Upper lobe of left lung (tissue), 6 donors: ENCODE results near the gene CORO7. TPM values are rescaled to one million over a fixed set of nuclear protein-coding genes. Genes with fewer than 3 reads are reported as not detected.
"Not testable (repeated sequence)": the region's sequence is repeated elsewhere in the genome, so short reads cannot be mapped to it uniquely, and the experiment has no call there.

Source experiments
- ATAC-seq, 2 donors: fragments of 200-7000 bp; cut with Tn5 transposase; one replicate each; pipeline ENCODE4 v1.9.1; 2022; ENCODE audit warnings: mild to moderate bottlenecking in 2 of 2, moderate library complexity in 2 of 2; ENCODE audit not compliant: low FRiP score in 2 of 2
- DNase-seq, 2 donors: peaks; one replicate each; pipeline ENCODE4 v3.0.0-alpha.2; 2019 to 2020
- H3K27ac ChIP-seq, 4 donors: fragments of 200-600 bp; sonication (generic); one replicate each; pipeline ENCODE4 v1.5.1; 2016 to 2019
- H3K27me3 ChIP-seq, 4 donors: fragments of 200-600 bp; sonication (generic); one replicate each; pipeline ENCODE4 v1.5.1; 2017 to 2019
- H3K36me3 ChIP-seq, 4 donors: fragments of 200-600 bp; sonication (generic); one replicate each; pipeline ENCODE4 v1.5.1; 2016 to 2019
- H3K4me1 ChIP-seq, 4 donors: fragments of 200-600 bp; sonication (generic); one replicate each; pipeline ENCODE4 v1.5.1; 2018 to 2019
- H3K4me3 ChIP-seq, 4 donors: fragments of 200-600 bp; sonication (generic); one replicate each; pipeline ENCODE4 v1.5.1; 2017 to 2019; ENCODE audit warnings: mild to moderate bottlenecking in 2 of 4, moderate library complexity in 1 of 4
- H3K9me3 ChIP-seq, 4 donors: fragments of 200-600 bp; sonication (generic); one replicate each; pipeline ENCODE4 v1.5.1; 2018 to 2019
- CTCF ChIP-seq, 6 experiments: fragments of 450-650 bp in 4 of 6; fragments of 200-600 bp in 2 of 6; sonication (generic) in 2 of 6; IDR thresholded peaks; one replicate each; pipeline ENCODE4 v1.5.1; 2016 to 2019; ENCODE audit warnings: antibody characterized with exemption in 6 of 6
- EP300 ChIP-seq, 4 donors: sonication (generic); formaldehyde crosslinking; IDR thresholded peaks; one replicate each; pipeline ENCODE4 v1.5.1; 2017; ENCODE audit warnings: antibody characterized with exemption in 4 of 4, control low read depth in 2 of 4
- POLR2A ChIP-seq, 4 donors: fragments of 450-650 bp; IDR thresholded peaks; one replicate each; pipeline ENCODE4 v1.5.1; 2016 to 2017; ENCODE audit warnings: antibody characterized with exemption in 4 of 4, mild to moderate bottlenecking in 2 of 4
- POLR2AphosphoS5 ChIP-seq, 2 donors: sonication (generic); formaldehyde crosslinking; IDR thresholded peaks; one replicate each; pipeline ENCODE4 v1.5.1; 2017; ENCODE audit warnings: antibody characterized with exemption in 2 of 2
- WGBS, 2 donors: methylation state at CpG; one replicate each; pipeline ENCODE4 v1.1.5; 2017 to 2018; 5-methylcytosine and 5-hydroxymethylcytosine counted together
- total RNA-seq, 6 donors: library from RNA; depleted of rRNA in 4 of 6; stranded (reverse); fragments of >200 nt in 4 of 6; gene quantifications; one replicate each; pipeline versions ENCODE4 v1.1.0 to v1.2.1, GENCODE V29; 2016 to 2021
- donor health status: DM: no; HTN: no; CAD: no; lungs with moderate emphysema.
- donor health status: DM: no; HTN: yes; CAD: no; lungs with severe emphysema.

CORO7 gene
- total RNA-seq, 6 donors from 2014 or later, result 42.9 to 235 (median 69.0) TPM

- peak overlapping the region; percentile 65 to 82 (median 76) for H3K27ac ChIP-seq
- peaks cover 57 to 76% (median 69%) of the 10 kb centered on the region in 4 donors for H3K4me1 ChIP-seq
These were observed 68.5 kb downstream of the CORO7 start for GRCh38 chr16:4347765-4348509.

GRCh38 chr16:4347010-4347409, 69.4 kb downstream of the CORO7 start:
- no peaks in the 10 kb centered on the region for H3K36me3 ChIP-seq
- peak in 1 of 2 donors; percentile 83 for DNase-seq
- WGBS, 2 donors, result 52 to 54% methylated on average over 8 of the region's 8 CpGs
- H3K4me3 ChIP-seq, result no peak overlapping the region
- peaks cover 59 to 85% (median 72%) of the 10 kb centered on the region in 4 donors for H3K4me1 ChIP-seq
- TF ChIP-seq EP300 (IDR thresholded peaks at IDR 0.05) (no peak), POLR2AphosphoS5 (IDR thresholded peaks at IDR 0.05) (peak; percentile 20 to 50)
- H3K9me3 ChIP-seq, result no peaks in the 10 kb centered on the region
- no peaks in the 10 kb centered on the region for H3K27me3 ChIP-seq
- ATAC-seq, result peak in 1 of 2 donors; percentile 54
- H3K27ac ChIP-seq, result peak overlapping the region; percentile 65 to 82 (median 76)

More at GRCh38 chr16:4347765-4348509, 68.5 kb downstream of the CORO7 start:
- H3K36me3 ChIP-seq, result no peaks in the 10 kb centered on the region
- TF ChIP-seq POLR2A (IDR thresholded peaks at IDR 0.05) (no peak), POLR2AphosphoS5 (IDR thresholded peaks at IDR 0.05) (no peak)
- no peak overlapping the region for H3K4me3 ChIP-seq
- DNase-seq, result peak in 1 of 2 donors; percentile 76
- 71 to 79% methylated on average over 15 to 17 of the region's 17 CpGs for WGBS, 2 donors
- ATAC-seq, result peak in 1 of 2 donors; percentile 64
- no peaks in the 10 kb centered on the region for H3K9me3 ChIP-seq
- H3K27me3 ChIP-seq, result no peaks in the 10 kb centered on the region

DNA sequence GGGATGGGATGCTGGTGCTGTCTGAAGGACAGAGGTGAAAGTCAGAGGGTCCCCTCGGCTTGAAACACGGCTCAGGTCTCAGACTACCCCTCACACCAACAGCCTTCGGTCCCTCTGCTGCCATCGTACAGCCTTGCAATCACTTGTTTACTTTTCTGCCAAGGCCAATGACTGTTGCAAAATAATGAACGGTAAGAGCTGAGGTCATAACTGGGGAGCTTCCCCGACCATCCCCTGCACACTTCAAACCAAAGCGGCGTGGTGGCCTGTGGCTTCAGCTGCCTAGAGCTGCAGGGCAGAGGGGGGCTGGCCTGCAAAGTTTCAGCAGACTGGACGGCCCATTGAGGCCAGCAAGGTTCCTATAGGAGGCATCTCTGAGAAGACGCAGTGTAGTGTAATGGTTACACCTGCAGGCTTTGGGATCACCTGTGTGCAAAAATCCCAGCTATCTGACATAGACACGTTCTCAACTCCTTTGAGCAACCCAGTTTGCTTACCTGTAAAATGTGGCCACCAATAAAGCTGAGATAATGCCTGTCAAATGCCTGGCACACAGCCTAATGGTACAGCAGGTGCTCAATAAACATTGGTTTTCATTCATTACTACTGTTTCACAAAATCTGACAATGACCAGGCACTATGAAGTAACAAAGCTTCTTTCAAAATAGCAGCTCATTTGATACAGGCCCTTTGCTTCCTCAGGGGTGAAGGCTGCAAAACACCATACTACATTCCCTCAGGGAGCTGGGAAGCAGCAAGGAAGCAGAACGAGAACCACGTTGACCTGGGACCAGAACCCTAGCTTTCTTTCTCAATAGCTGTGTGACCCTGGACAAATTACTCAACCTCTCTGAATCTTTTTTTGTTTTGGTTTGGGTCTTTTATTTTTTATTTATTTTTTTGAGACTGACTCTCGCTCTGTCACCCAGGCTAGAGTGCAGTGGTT, 70.3 kb downstream of the CORO7 start:
- H3K4me3 ChIP-seq, result no peak overlapping the region
- H3K36me3 ChIP-seq, result peaks cover 0 to 3% (median 2%) of the 10 kb centered on the region in 4 donors
- ATAC-seq, result peak; percentile 24 to 28
- no peaks in the 10 kb centered on the region for H3K27me3 ChIP-seq
- DNase-seq, result peak in 1 of 2 donors; percentile 70
- no peaks in the 10 kb centered on the region for H3K9me3 ChIP-seq
- TF ChIP-seq CTCF (IDR thresholded peaks at IDR 0.05) (no peak), POLR2AphosphoS5 (IDR thresholded peaks at IDR 0.05) (peak in 1 of 2 donors; percentile 45), POLR2A (IDR thresholded peaks at IDR 0.05) (no peak), EP300 (IDR thresholded peaks at IDR 0.05) (no peak)
- 55 to 59% methylated on average over 13 to 14 of the region's 14 CpGs for WGBS, 2 donors
- H3K4me1 ChIP-seq, result peaks cover 58 to 85% (median 68%) of the 10 kb centered on the region in 4 donors
- peak overlapping the region; percentile 65 to 82 (median 76) for H3K27ac ChIP-seq

GRCh38 chr16:4344983-4345835, 71.2 kb downstream of the CORO7 start:
- ATAC-seq, result no peak

DNA sequence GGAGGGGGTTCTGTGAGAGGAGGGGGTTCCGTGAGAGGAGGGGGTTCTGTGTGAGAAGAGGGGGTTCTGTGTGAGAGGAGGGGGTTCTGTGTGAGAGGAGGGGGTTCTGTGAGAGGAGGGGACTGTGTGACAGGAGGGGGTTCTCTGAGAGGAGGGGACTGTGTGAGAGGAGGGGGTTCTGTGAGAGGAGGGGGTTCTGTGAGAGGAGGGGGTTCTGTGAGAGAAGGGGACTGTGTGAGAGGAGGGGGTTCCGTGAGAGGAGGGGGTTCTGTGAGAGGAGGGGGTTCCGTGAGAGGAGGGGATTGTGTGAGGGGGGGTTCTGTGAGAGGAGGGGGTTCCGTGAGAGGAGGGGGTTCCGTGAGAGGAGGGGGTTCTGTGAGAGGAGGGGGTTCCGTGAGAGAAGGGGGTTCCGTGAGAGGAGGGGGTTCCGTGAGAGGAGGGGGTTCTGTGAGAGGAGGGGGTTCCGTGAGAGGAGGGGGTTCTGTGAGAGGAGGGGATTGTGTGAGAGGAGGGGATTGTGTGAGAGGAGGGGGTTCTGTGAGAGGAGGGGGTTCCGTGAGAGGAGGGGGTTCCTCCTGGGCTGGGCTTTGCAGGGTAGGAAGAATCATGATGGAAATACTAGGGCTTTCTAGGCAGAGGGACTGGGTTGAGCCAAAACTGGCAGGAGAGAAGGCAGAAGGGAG, 72.0 kb downstream of the CORO7 start:
- WGBS, 2 donors, result 53 to 74% methylated on average over 3 to 4 of the region's 10 CpGs
- DNase-seq, ATAC-seq, H3K9me3 ChIP-seq, H3K27me3 ChIP-seq, H3K4me3 ChIP-seq: not testable (repeated sequence)
- Histone ChIP-seq H3K36me3 (peaks cover 2 to 17% (median 10%) of the 10 kb centered on the region in 4 donors), H3K4me1 (peaks cover 61 to 89% (median 72%) of the 10 kb centered on the region in 4 donors), H3K27ac (peak overlapping the region; percentile 65 to 82 (median 76))

More at GRCh38 chr16:4344983-4345835, 71.2 kb downstream of the CORO7 start:
- WGBS, 2 donors, result 68 to 80% methylated on average over 22 to 26 of the region's 26 CpGs
- Histone ChIP-seq H3K4me3 (no peak overlapping the region), H3K27me3 (no peaks in the 10 kb centered on the region), H3K9me3 (no peaks in the 10 kb centered on the region), H3K36me3 (peaks cover 2 to 12% (median 9%) of the 10 kb centered on the region in 4 donors), H3K4me1 (peaks cover 62 to 89% (median 71%) of the 10 kb centered on the region in 4 donors), H3K27ac (peak overlapping the region; percentile 65 to 82 (median 76))
- no peak for TF ChIP-seq EP300 (IDR thresholded peaks at IDR 0.05)
- no peak for TF ChIP-seq POLR2A (IDR thresholded peaks at IDR 0.05)
- TF ChIP-seq CTCF (IDR thresholded peaks at IDR 0.05), result no peak
- TF ChIP-seq POLR2AphosphoS5 (IDR thresholded peaks at IDR 0.05), result no peak
- DNase-seq, result no peak
